GM18951 (cell line): ENCODE measurements around the gene CFDP1.

ENCODE experiments used
- POLR2A ChIP-seq: IDR thresholded peaks from 4 replicates; pipeline ENCODE4 v1.6.1; 2011; ENCODE audit warnings: mild to moderate bottlenecking; ENCODE audit not compliant: insufficient read length, insufficient read depth; ENCODE audit errors: extremely low read depth
- in situ Hi-C: fragments of 300-500 bp; cut with MboI; formaldehyde crosslinking; loops from one replicate; pipeline ENCODE4 v1.12.0; 2022; ENCODE audit warnings: low sequenced_read_pairs, mixed read lengths, inconsistent platforms; ENCODE audit not compliant: unreplicated experiment

Gene CFDP1

GRCh38 chr16:75257886-75258806, 175.2 kb downstream of the CFDP1 start:
- in situ Hi-C loops, result no loop called here
- TF ChIP-seq POLR2A, result no peak

GRCh38 chr16:75256696-75257343, 176.5 kb downstream of the CFDP1 start:
- in situ Hi-C loops, result no loop called here
- TF ChIP-seq POLR2A, result no peak

- in situ Hi-C loops, result no loop called here
- no peak for TF ChIP-seq POLR2A
Measured at GRCh38 chr16:75256059-75256571, 177.2 kb downstream of the CFDP1 start.

- in situ Hi-C loops, result no loop called here
- no peak for TF ChIP-seq POLR2A
Measured at GRCh38 chr16:75254359-75254837, 178.9 kb downstream of the CFDP1 start.

GRCh38 chr16:75252946-75253911, 180.1 kb downstream of the CFDP1 start:
- TF ChIP-seq POLR2A, result no peak
- in situ Hi-C loops, result no loop called here

GRCh38 chr16:75252049-75252864, 181.0 kb downstream of the CFDP1 start:
- in situ Hi-C loops, result no loop called here
- no peak for TF ChIP-seq POLR2A

DNA sequence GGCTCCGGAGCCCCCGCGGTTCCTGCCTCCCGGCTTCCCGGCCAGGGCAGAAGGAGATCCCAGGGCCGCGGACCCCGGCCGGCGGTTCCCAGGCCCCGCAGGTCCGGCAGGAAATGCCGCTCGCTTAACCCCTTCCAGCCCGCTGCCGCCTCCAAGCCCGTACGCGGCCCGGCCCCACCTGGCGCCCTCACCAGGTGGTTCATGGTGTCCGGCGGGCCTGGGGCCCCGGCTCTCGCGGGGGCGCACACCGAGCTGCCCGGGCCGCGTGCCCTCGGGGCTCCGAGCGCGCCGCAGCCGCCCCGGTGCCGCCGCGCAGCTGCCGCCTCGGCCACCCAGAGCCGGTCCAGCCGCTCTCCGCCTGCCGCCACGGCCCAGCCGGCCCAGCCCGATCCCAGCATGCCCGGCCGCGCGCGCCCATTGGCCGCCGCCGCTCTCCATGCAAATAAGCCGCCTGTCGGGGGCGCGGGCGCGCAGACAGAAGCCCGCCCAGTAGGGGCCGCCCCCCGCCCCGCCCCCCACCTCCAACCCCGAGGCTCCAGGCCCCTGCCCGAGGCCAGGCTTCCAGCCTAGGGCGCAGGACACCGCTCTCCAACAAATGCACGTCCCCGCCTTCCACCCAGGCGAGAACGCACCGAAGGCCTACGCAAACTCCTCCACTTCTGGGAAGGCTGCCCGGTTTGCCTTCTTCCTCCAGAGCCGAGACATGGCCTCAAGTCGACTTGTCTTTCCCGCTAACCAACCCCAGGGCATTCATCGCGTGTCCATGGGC, 181.8 kb downstream of the CFDP1 start, which contains the start of gene BCAR1:
Gene BCAR1 (minus strand): TSS at position 345 of the 769 bp plus-strand sequence. CDS start 142 bp downstream, at position 203.
- in situ Hi-C loops, result no loop called here

GRCh38 chr16:75250809-75251279, 182.5 kb downstream of the CFDP1 start:
- in situ Hi-C loops, result no loop called here
- no peak for TF ChIP-seq POLR2A

More for the DNA sequence above, 181.8 kb downstream of the CFDP1 start, which contains the start of gene BCAR1:
- peak; percentile 72 for TF ChIP-seq POLR2A

DNA sequence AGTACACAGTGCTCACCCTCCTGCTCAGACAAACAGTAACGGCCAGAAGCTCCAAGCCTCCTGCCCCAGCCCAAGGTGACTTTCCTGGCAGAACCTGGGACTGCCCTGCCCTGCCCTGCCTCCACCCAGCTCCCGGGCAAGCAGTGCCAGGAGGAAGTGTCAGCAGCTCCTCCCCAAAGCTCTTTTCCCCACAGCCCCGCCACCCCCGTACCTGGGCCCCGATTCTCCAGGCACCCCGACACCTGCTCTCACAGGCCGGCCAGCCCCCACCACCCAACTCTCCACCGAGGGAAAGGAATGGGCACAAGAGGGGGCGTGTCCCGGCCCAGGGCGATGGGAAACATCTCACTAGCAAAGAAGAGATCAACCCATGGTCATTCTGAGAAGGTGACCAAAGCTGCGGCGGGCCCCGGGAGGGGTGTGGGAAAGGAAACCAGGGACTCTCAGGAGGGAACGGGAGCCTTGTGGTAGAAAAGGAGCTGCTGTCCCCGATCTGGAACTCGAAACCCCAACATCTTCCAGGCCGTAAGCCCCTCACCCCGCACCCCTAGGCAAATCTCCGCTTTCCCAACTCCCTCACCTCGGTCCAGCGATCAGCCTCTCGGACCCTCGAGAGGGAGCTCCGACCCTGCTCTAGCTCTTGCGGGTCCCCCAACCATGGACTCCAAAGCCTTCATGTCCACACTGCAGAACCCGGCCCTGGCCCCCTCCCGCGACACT, 183.1 kb downstream of the CFDP1 start:
- in situ Hi-C loops, result no loop called here
- TF ChIP-seq POLR2A, result no peak

GRCh38 chr16:75249441-75249840, 183.9 kb downstream of the CFDP1 start:
- TF ChIP-seq POLR2A, result no peak
- in situ Hi-C loops, result no loop called here
